HG03521 (cell line): Measurements from ENCODE around the gene RUSF1.
"Not testable (repeated sequence)": the region's sequence is repeated elsewhere in the genome, so short reads cannot be mapped to it uniquely, and the experiment has no call there.

Experiments
- ATAC-seq: cut with Tn5 transposase; IDR thresholded peaks from one replicate; pipeline ENCODE4 v1.9.1; 2021; ENCODE audit warnings: mild to moderate bottlenecking, moderate library complexity; ENCODE audit not compliant: unreplicated experiment

RUSF1 gene

GRCh38 chr16:31487071-31487719 lies 21.0 kb downstream of the RUSF1 start:
- ATAC-seq, result no peak

DNA sequence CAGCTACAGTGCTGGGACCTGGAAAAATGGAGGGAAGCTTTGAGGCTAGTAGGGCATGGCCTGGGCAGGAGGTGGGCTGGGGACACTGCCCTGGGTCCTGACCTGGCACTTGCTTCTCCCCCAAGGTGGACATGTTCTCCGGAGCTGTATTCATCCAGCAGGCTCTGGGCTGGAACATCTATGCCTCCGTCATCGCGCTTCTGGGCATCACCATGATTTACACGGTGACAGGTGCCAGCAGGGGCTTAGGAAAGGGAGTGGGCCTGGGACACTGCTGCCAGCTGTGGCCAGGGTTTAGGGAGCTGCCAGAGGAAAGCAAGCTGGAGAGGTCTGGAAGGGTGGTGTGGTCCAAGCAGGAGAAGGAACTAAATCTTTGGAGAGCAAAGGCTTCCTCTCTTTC lies 22.1 kb downstream of the RUSF1 start:
- ATAC-seq, result no peak

- no peak for ATAC-seq
These were observed 22.6 kb downstream of the RUSF1 start for GRCh38 chr16:31485571-31485970.

DNA sequence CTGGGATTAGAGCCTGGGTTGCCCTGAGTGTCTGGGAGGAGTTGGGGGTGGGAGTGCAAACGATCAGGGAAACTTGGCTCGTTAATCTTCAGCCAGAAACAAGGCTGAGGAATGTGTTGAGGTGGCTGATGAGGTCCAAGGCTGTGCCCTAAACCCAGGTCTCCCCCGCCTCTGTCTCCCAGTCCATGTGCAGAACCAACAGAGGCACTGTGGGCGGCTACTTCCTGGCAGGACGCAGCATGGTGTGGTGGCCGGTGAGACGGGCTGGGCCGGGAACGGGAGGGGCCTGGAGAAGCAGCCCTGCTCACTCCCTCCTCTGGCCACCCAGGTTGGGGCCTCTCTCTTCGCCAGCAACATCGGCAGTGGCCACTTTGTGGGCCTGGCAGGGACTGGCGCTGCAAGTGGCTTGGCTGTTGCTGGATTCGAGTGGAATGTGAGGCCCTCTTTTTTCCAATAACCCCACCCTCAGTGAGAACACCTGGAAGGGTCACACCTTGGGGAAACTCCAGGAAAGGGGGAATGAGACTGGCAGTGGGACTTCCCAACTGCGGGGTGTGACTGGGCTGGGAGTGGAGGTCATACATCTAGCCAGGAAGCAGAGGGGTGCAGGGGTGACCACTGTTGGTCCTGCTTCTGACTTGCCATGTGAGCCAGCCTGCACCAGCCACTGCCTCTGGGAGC lies 23.6 kb downstream of the RUSF1 start:
- ATAC-seq, result no peak

GRCh38 chr16:31484048-31484447 lies 24.1 kb downstream of the RUSF1 start:
- not testable (repeated sequence) for ATAC-seq

DNA sequence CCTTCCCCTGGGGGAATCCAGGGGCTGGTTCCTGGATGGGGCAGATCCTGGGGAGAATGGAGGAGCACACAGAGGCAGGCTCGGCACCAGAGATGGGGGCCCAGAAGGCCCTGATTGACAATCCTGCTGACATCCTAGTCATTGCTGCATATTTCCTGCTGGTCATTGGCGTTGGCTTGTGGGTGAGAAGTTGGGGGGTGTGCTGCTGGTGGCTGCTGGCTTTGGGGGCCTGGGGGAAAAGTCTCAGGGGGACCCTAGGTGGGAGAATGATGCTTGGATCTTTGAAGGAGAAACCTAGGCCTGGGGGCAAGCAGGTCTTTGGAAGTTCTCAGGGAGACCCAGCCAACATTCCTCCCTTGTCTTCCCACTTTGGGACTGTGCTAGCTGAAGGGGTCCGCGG lies 25.1 kb downstream of the RUSF1 start, which contains the start of gene SLC5A2:
SLC5A2 (plus strand) TSS at position 43 of the 400 bp plus-strand sequence; CDS start at position 57, 14 bp downstream.
- ATAC-seq, result no peak

DNA sequence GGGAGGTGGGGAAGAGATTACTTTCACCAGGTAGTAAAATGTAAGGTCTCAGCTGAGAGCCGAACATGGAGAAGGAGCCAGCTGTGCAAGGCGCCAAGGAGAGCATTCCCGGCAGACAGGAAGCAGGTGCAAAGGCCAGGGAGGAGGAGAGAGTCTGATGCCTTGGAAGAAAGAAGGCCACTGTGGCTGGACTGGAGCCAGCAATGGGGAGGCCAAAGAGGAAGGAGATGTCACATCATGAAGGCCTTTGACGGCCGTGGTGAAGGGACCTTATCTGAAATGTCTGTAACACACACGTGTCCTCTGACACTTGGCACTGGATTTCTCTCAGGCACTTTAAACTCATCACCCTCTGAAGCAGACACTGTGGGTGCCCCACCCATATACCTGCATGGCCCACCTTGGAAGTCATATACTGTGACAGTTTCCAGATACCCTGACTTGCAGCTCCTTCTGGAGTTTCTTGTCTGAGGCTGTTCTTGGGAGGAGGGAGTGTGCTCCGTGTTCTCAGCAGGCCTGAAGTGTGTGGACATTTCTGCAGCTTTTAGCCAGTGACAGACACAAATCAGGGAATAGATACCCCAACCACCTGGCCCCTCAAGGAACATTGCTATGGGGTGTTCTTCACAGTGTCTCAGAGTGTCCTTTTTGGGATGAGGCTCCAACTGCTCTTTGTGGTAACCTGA lies 27.2 kb downstream of the RUSF1 start:
- ATAC-seq, result no peak

GRCh38 chr16:31479751-31480150 lies 28.4 kb downstream of the RUSF1 start:
- no peak for ATAC-seq

DNA sequence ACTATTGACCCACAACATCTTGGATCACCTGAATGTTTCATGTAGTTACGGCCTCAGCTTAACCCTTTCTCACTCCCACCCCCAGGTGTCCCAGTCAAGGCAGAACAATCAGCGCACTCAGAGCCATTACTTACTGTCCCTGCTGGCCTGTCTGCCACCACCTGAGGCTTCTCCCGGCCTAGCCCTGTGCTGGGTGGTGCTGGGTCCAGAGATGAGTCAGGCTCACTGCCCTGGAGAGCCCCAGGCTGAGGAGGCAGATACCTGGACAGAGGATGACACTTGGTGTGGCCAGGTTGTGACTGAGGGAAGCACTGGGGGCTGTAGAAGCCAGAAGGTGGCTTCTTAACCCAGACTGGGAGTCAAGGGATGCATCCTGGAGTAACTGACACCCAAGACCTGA lies 29.2 kb downstream of the RUSF1 start:
- no peak for ATAC-seq

DNA sequence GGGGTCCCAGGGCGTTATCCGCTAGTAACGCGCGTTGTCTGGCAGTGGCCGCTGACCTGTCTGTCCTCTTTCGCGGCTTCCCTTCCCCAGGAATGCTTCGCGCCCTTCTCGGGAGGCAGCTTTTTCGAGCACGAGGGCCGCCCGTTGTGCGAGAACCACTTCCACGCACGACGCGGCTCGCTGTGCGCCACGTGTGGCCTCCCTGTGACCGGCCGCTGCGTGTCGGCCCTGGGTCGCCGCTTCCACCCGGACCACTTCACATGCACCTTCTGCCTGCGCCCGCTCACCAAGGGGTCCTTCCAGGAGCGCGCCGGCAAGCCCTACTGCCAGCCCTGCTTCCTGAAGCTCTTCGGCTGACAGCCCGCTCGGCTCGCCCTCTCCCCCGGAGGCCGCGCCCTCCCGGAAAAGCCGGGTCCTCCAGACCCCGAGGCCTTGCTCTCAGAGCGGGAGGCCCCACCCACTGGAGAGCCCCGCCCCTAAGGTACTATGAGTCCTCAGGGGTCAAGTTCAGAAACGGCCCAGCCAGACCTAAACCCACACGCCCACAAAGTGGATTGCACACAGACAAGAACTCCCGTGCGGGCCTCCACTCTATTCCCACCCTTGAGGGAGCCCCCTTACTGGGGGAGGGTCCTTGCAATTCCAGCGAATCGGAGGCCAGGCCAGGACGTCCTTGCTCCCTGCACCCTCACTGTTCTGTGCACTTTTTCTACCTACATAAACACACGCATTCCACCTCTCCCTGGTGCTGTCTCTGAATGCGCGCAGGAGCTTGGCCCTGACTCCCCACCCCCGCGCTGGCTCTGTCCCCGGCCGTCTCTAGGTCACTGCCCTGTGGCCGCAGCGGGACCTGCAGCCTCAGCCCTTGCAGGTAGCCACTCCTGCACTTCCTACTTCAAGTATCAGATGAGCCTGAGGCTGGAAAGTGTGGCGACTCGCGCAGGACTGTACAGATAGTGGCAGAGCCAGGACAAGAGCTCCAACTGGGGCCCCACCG lies 30.7 kb downstream of the RUSF1 start:
- ATAC-seq, result no peak

DNA sequence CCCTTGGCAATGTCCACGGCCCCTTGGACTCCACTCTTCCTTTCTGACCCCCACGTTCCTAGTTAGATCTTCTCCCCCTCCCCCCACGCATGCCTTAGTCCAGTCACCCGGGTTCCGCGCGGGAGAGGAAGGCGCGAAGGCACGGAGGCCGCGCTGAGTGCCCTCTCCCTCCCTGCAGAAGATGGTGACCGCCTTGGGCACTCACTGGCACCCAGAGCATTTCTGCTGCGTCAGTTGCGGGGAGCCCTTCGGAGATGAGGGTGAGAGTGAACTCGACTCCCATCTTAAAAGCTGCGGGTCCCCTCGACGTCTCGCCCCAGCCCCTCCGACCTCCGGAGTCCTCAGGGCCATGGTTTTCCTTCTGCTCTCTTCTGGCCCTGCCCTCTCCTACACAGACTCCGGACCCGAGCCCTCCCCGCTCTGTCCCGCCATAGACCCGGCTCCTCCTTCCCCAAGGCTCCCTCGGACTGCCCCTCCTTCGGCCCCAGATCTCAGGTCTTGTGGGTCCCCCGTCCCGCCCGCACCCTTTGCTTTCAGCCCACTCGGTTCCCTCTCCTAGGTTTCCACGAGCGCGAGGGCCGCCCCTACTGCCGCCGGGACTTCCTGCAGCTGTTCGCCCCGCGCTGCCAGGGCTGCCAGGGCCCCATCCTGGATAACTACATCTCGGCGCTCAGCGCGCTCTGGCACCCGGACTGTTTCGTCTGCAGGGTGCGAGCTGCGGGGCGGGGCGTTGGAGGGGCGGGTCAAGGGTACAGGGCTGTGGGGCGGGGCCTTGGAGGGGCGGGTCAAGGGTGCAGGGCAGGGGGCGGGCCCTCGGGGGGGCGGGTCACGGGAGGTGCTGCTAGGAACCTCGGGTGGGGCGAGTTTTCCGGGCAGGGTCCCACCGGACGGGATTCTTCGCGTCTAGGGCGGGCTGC lies 31.6 kb downstream of the RUSF1 start:
- peak; percentile 53 for ATAC-seq

- ATAC-seq, result no peak
These were observed 32.3 kb downstream of the RUSF1 start for GRCh38 chr16:31475946-31476302.

- no peak for ATAC-seq
These were observed 33.1 kb downstream of the RUSF1 start for GRCh38 chr16:31474773-31475738.

DNA sequence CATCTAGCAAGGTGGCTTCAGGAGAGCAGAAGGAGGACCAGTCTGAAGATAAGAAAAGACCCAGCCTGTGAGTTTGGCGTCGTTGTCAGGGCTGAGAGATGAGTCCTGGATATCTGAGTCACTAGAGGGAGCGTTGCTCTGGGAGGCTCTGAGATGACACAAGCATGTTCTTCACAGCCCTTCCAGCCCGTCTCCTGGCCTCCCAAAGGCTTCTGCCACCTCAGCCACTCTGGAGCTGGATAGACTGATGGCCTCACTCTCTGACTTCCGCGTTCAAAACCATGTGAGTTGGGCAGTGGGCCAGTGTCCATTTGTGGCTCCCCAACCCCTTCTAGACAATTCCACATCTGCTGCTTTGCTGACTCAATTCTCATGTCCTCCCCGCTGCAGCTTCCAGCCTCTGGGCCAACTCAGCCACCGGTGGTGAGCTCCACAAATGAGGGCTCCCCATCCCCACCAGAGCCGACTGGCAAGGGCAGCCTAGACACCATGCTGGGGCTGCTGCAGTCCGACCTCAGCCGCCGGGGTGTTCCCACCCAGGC lies 33.9 kb downstream of the RUSF1 start:
- no peak for ATAC-seq

DNA sequence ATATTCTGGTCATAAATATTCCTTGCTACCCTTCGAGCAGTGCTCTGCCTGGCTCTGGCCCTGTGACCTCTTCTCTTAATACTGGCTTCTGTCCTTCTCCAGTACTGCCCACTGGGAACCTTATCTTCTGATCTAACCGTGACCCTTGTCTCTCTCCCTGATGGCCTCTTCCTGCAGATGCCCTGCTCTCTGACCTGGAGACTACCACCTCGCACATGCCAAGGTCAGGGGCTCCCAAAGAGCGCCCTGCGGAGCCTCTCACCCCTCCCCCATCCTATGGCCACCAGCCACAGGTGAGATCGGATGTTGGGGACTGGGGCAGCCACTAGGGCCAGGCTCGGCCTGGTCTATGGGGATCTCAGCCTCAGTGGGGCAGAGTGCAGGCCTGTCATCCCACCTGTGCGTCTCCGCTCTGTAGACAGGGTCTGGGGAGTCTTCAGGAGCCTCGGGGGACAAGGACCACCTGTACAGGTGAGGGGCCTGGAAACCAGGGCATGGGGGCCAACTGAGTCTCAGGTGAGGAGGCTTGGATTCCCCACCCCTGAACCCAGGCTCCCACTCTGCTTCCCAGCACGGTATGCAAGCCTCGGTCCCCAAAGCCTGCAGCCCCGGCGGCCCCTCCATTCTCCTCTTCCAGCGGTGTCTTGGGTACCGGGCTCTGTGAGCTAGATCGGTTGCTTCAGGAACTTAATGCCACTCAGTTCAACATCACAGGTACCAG lies 34.8 kb downstream of the RUSF1 start:
- ATAC-seq, result no peak

GRCh38 chr16:31472709-31473203 lies 35.4 kb downstream of the RUSF1 start:
- ATAC-seq, result no peak

DNA sequence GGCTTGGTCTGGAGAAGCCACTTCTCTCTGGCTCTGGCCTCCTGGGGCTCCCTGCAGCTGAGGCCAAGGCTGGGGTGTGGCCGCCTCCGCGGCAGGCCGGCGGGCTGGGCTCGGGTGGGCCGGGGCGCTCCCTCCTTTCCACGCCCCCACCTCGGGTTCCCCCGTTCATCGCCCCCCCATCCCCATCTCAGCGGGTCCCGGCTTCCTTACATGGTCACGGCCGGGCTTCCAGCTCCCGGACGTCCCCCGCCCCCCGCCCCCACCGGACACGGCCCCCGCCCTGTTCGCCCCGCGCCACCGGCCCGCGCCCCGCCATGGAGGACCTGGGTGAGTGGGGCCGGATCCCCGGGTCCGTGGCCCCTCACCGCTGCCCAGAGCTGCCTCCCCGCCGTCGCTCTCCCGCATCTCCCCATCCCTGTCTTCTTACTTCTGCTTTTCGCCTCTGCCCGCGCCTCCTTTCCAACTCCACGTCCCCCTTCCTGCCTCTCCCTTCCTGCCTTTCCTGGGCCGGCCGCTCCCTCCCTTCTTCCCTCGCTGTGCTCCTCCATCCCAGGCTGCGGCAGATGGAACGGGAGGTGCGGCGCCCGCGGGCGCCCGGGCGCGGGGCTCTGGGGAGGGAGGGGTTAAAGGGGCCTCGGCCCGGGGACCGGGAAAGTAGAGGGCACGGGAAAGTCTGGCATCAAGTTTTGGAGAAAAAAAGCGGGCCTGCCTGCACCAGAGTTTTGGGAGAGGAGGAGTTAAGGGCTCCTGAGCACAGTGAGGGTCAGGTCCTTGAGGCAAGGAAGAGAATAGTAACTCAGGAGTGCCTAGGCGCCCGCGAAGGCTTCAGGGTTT lies 36.1 kb downstream of the RUSF1 start, which contains the start of gene TGFB1I1:
TGFB1I1 (plus strand) TSS at position 278 of the 834 bp plus-strand sequence; CDS start at position 315, 37 bp downstream.
- ATAC-seq, result no peak
